Activated naive CD4-positive, alpha-beta T cell treated with anti-CD3 and anti-CD28 coated beads, Interleukin-2, amount 50 U/mL, for 72 hours (primary cell): ENCODE data around the gene PRXL2A. TPM values are rescaled to one million over a fixed set of nuclear protein-coding genes. Genes with fewer than 3 reads are reported as not detected.

Experiments used
- ATAC-seq, 2 donors: fragments of 150-1000 bp; cut with Tn5 transposase; 2 replicates each; pipeline ENCODE4 v1.10.0; 2021; ENCODE audit warnings: mild to moderate bottlenecking in 2 of 2, moderate library complexity in 2 of 2
- DNase-seq, 2 donors: peaks; one replicate each; pipeline ENCODE4 v3.0.0; 2021 to 2022; ENCODE audit warnings: low spot score in 2 of 2
- H3K27ac Mint-ChIP-seq, 2 donors: one replicate each; pipeline ENCODE4 v1.8.0; 2022; ENCODE audit warnings: mild to moderate bottlenecking in 2 of 2, mixed read lengths in 2 of 2
- H3K36me3 Mint-ChIP-seq, 2 donors: one replicate each; pipeline ENCODE4 v1.8.0; 2022; ENCODE audit warnings: mixed read lengths in 2 of 2
- H3K9me3 Mint-ChIP-seq, 2 donors: one replicate each; pipeline ENCODE4 v1.8.0; 2022; ENCODE audit warnings: mixed read lengths in 2 of 2
- total RNA-seq, 2 donors: library from RNA; stranded (reverse); gene quantifications; one replicate each; pipeline ENCODE4 v1.2.3, GENCODE V29; 2022

Gene PRXL2A
- total RNA-seq, 2 donors from 2014 or later: 15.1 to 18.5 TPM

- Mint-ChIP-seq H3K9me3 (no peaks in the 10 kb centered on the region), H3K36me3 (peaks cover 13 to 17% of the 10 kb centered on the region in 2 donors), H3K27ac (peak overlapping the region in 1 of 2 donors; percentile 57)
- no peak for DNase-seq
- no peak for ATAC-seq
Measured at GRCh38 chr10:80453056-80453841, 44.9 kb downstream of the PRXL2A start.

GRCh38 chr10:80453842-80454512, 45.6 kb downstream of the PRXL2A start, which contains the start of gene TSPAN14:
TSPAN14 (plus strand) TSS chr10:80454310; CDS start chr10:80489234, 34,924 bp downstream.
- H3K36me3 Mint-ChIP-seq: peaks cover 13 to 17% of the 10 kb centered on the region in 2 donors
- ATAC-seq: peak; percentile 75 to 83
- peak; percentile 77 to 80 for DNase-seq
- H3K9me3 Mint-ChIP-seq: no peaks in the 10 kb centered on the region
- H3K27ac Mint-ChIP-seq: peak within 1 kb of the TSS; percentile 94 to 95

GRCh38 chr10:80454513-80455460, 46.4 kb downstream of the PRXL2A start:
- peak overlapping the region; percentile 94 to 95 for H3K27ac Mint-ChIP-seq
- ATAC-seq (peak; percentile 16 to 21), DNase-seq (no peak)
- no peaks in the 10 kb centered on the region for H3K9me3 Mint-ChIP-seq
- H3K36me3 Mint-ChIP-seq: peaks cover 13 to 17% of the 10 kb centered on the region in 2 donors

GRCh38 chr10:80455461-80456349, 47.4 kb downstream of the PRXL2A start:
- DNase-seq (no peak), ATAC-seq (no peak)
- H3K9me3 Mint-ChIP-seq: no peaks in the 10 kb centered on the region
- peaks cover 13 to 18% of the 10 kb centered on the region in 2 donors for H3K36me3 Mint-ChIP-seq
- H3K27ac Mint-ChIP-seq: peak overlapping the region; percentile 95

- ATAC-seq: no peak
- Mint-ChIP-seq H3K27ac (peak overlapping the region; percentile 89 to 95), H3K36me3 (peaks cover 13 to 23% of the 10 kb centered on the region in 2 donors), H3K9me3 (no peaks in the 10 kb centered on the region)
- DNase-seq: no peak
Measured at GRCh38 chr10:80457554-80458262, 49.4 kb downstream of the PRXL2A start.

- Mint-ChIP-seq H3K36me3 (peaks cover 13 to 25% of the 10 kb centered on the region in 2 donors), H3K9me3 (no peaks in the 10 kb centered on the region), H3K27ac (peak overlapping the region; percentile 94 to 95)
- ATAC-seq (peak in 1 of 2 donors; percentile 7), DNase-seq (no peak)
Measured at GRCh38 chr10:80458263-80458625, 49.9 kb downstream of the PRXL2A start.

- H3K27ac Mint-ChIP-seq: peak overlapping the region; percentile 94 to 95
- DNase-seq: no peak
- peaks cover 13 to 29% of the 10 kb centered on the region in 2 donors for H3K36me3 Mint-ChIP-seq
- no peak for ATAC-seq
- no peaks in the 10 kb centered on the region for H3K9me3 Mint-ChIP-seq
Measured at GRCh38 chr10:80458638-80459037, 50.3 kb downstream of the PRXL2A start.

- DNase-seq: peak; percentile 61 to 76
- H3K9me3 Mint-ChIP-seq: no peaks in the 10 kb centered on the region
- peak; percentile 52 for ATAC-seq
- peaks cover 13 to 34% of the 10 kb centered on the region in 2 donors for H3K36me3 Mint-ChIP-seq
- peak overlapping the region; percentile 94 to 95 for H3K27ac Mint-ChIP-seq
Measured at GRCh38 chr10:80459047-80459865, 50.9 kb downstream of the PRXL2A start.

GRCh38 chr10:80460399-80461207, 52.3 kb downstream of the PRXL2A start:
- Mint-ChIP-seq H3K27ac (peak overlapping the region; percentile 94 to 95), H3K9me3 (no peaks in the 10 kb centered on the region), H3K36me3 (peaks cover 4 to 27% of the 10 kb centered on the region in 2 donors)
- ATAC-seq (no peak), DNase-seq (no peak)

GRCh38 chr10:80461208-80462183, 53.1 kb downstream of the PRXL2A start:
- DNase-seq (no peak), ATAC-seq (no peak)
- Mint-ChIP-seq H3K36me3 (peaks cover 0 to 18% of the 10 kb centered on the region in 2 donors), H3K27ac (peak overlapping the region; percentile 94 to 95), H3K9me3 (no peaks in the 10 kb centered on the region)

- ATAC-seq (no peak), DNase-seq (no peak)
- H3K9me3 Mint-ChIP-seq: no peaks in the 10 kb centered on the region
- peaks cover 0 to 17% of the 10 kb centered on the region in 2 donors for H3K36me3 Mint-ChIP-seq
- no peak overlapping the region for H3K27ac Mint-ChIP-seq
Measured at GRCh38 chr10:80462299-80462980, 54.1 kb downstream of the PRXL2A start.
